ENCODE data around the gene GNPAT. TPM values are rescaled to one million over a fixed set of nuclear protein-coding genes. Genes with fewer than 3 reads are reported as not detected.

GNPAT gene
- total and polyA plus RNA-seq, 4 donors: 14.7 to 32.0 (median 22.7) TPM

Small RNA genes within 50 kb of the gene (small RNA-seq; reads per million reads assigned to genes)
- gene RNA5SP80: not detected

Other genes starting within 250 kb of the GNPAT start
- gene FAM89A, start 201.0 kb upstream of the GNPAT start, total RNA-seq: 1 to 10 TPM; 8.1 to 8.8 TPM
- 1 to 10 TPM; 5.3 to 8.1 TPM for gene FAM89A, start 201.0 kb upstream of the GNPAT start, polyA plus RNA-seq
- gene TRIM67, start 79.2 kb upstream of the GNPAT start, total RNA-seq: under 1 TPM; under 0.01 to 0.05 TPM
- gene TRIM67, start 79.2 kb upstream of the GNPAT start, polyA plus RNA-seq: not detected
- 10 to 100 TPM; 12.2 to 13.4 TPM for gene EXOC8, start 96.6 kb downstream of the GNPAT start, total RNA-seq
- 1 to 10 TPM; 1.6 to 2.8 TPM for gene EXOC8, start 96.6 kb downstream of the GNPAT start, polyA plus RNA-seq
- gene SPRTN, start 97.1 kb downstream of the GNPAT start, total RNA-seq: 1 to 10 TPM; 7.8 to 8.9 TPM
- gene SPRTN, start 97.1 kb downstream of the GNPAT start, polyA plus RNA-seq: 1 to 10 TPM; 2.1 to 5.1 TPM
- 10 to 100 TPM; 26.1 to 44.8 TPM for gene EGLN1, start 181.1 kb downstream of the GNPAT start, total RNA-seq
- 10 to 100 TPM in 1 of 2 donors, 1 to 10 TPM in 1; 7.2 to 18.4 TPM for gene EGLN1, start 181.1 kb downstream of the GNPAT start, polyA plus RNA-seq